GM18951 (cell line): Measurements from ENCODE around the gene SLC25A3.

ENCODE experiments used
- POLR2A ChIP-seq: IDR thresholded peaks from 4 replicates; pipeline ENCODE4 v1.6.1; 2011; ENCODE audit warnings: mild to moderate bottlenecking; ENCODE audit not compliant: insufficient read length, insufficient read depth; ENCODE audit errors: extremely low read depth
- in situ Hi-C: fragments of 300-500 bp; cut with MboI; formaldehyde crosslinking; loops from one replicate; pipeline ENCODE4 v1.12.0; 2022; ENCODE audit warnings: low sequenced_read_pairs, mixed read lengths, inconsistent platforms; ENCODE audit not compliant: unreplicated experiment

The SLC25A3 gene

DNA sequence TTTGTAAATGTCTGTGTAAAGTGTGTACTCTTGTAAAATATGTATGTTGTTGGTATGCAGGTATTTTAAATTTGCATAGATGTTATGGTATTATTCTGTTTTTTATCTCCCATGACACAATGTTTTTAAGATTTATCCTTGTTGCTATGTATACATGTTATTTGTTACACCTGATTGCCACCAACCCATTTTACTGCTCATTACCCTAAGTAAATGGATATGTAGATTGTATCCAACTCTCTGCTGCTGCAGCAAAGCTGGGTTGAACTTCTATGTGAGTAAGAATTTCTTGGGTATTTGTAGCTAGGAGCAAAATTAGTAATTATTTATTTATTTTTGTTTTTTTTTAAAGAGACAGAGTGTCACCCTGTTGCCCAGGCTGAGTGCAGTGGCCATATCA is 57.8 kb downstream of the SLC25A3 start:
- no peak for TF ChIP-seq POLR2A
- in situ Hi-C loops = loop anchor here (10.0 kb wide), 1 partner anchor 87 kb away; no protein-coding TSS in a partner anchor

DNA sequence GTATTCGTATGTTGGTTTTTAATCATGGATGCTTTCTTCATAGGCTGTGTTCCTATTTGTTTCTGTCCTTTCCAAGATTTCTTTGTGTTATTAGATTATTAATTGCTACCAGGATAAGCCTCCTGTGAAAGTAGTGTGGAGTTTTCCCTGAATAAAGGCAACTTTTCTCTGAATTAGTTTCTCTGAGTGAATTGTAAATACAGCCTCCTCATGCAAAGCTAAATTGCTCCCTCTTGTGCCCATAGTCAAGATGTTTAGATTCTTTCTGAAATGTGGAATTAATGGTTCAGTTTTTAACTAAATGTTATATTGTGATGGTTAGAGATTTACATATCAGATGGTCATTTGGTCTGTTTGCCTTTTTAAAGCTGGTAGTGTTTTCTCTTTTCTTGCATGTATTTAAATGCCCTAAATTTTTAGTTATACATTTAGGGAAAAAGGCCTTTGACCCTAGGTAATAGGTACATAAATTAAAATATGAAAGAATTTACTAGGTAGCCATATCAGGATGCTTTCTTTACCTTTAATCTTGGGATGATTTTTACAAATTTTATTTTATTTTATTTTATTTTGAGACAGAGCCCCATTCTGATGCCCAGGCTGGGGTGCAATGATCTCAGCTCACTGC is 60.5 kb downstream of the SLC25A3 start:
- in situ Hi-C loops = loop anchor here (10.0 kb wide), 1 partner anchor 89 kb away; no protein-coding TSS in a partner anchor

More for the DNA sequence above, 60.5 kb downstream of the SLC25A3 start:
- TF ChIP-seq POLR2A = no peak
